Dermis microvascular lymphatic vessel endothelial cell (primary cell): ENCODE measurements around the gene ACTC1. TPM values are rescaled to one million over a fixed set of nuclear protein-coding genes. Genes with fewer than 3 reads are reported as not detected.

Experiments
- DNase-seq, 2 donors: peaks; one replicate each; pipeline versions ENCODE4 v3.0.0 to v3.0.0-alpha.2; 2010; ENCODE audit warnings: low read depth in 2 of 2
- total RNA-seq: library from RNA; depleted of rRNA; stranded (reverse); fragments of >200 nt; gene quantifications from 2 replicates; pipeline ENCODE4 v1.2.1, GENCODE V29; 2014

ACTC1 gene
- total RNA-seq, 1 donor from 2014 or later = not detected

GRCh38 chr15:34802371-34802770 is 7.0 kb upstream of the ACTC1 start:
- no peak for DNase-seq

GRCh38 chr15:34799149-34800101 is 4.1 kb upstream of the ACTC1 start:
- DNase-seq = no peak

- no peak for DNase-seq
These were observed 1.6 kb upstream of the ACTC1 start for GRCh38 chr15:34796847-34797435.

GRCh38 chr15:34794590-34795206 is 651 bp downstream of the ACTC1 start:
- no peak for DNase-seq

- DNase-seq = no peak
These were observed 1.4 kb downstream of the ACTC1 start for GRCh38 chr15:34793901-34794300.

- no peak for DNase-seq
These were observed 2.3 kb downstream of the ACTC1 start for GRCh38 chr15:34793071-34793470.

GRCh38 chr15:34791701-34792100 is 3.6 kb downstream of the ACTC1 start:
- DNase-seq = no peak

- no peak for DNase-seq
These were observed 5.2 kb downstream of the ACTC1 start for GRCh38 chr15:34790121-34790520.

- DNase-seq = no peak
These were observed 6.0 kb downstream of the ACTC1 start for GRCh38 chr15:34789326-34789725.

- DNase-seq = no peak
These were observed 9.1 kb downstream of the ACTC1 start for GRCh38 chr15:34786206-34786605.

- DNase-seq = no peak
These were observed 11.4 kb downstream of the ACTC1 start for GRCh38 chr15:34783991-34784390.

GRCh38 chr15:34783431-34783830 is 11.9 kb downstream of the ACTC1 start:
- DNase-seq = no peak

GRCh38 chr15:34782901-34783300 is 12.4 kb downstream of the ACTC1 start:
- DNase-seq = no peak

GRCh38 chr15:34780725-34781124 is 14.6 kb downstream of the ACTC1 start:
- DNase-seq = no peak

GRCh38 chr15:34776606-34777105 is 18.7 kb downstream of the ACTC1 start:
- DNase-seq = no peak

GRCh38 chr15:34773917-34774316 is 21.4 kb downstream of the ACTC1 start:
- no peak for DNase-seq

- no peak for DNase-seq
These were observed 22.3 kb downstream of the ACTC1 start for GRCh38 chr15:34773013-34773412.

- DNase-seq = no peak
These were observed 23.0 kb downstream of the ACTC1 start for GRCh38 chr15:34772312-34772711.

- DNase-seq = no peak
These were observed 25.6 kb downstream of the ACTC1 start for GRCh38 chr15:34769711-34770110.

- DNase-seq = no peak
These were observed 26.8 kb downstream of the ACTC1 start for GRCh38 chr15:34768530-34768929.

- DNase-seq = no peak
These were observed 29.6 kb downstream of the ACTC1 start for GRCh38 chr15:34765741-34766140.

GRCh38 chr15:34760909-34761308 is 34.4 kb downstream of the ACTC1 start:
- DNase-seq = no peak
